Keratinocyte (primary cell): Measurements from ENCODE around the gene ANKRD9. TPM values are rescaled to one million over a fixed set of nuclear protein-coding genes. Genes with fewer than 3 reads are reported as not detected.

Source experiments
- DNase-seq: peaks from one replicate; pipeline ENCODE4 v3.0.0-alpha.2; 2011; ENCODE audit warnings: low read depth, missing footprints, low spot score
- FAIRE-seq: peaks from 2 replicates; lab custom pipeline; 2011; peaks lifted over from hg19 to GRCh38; lab: Jason Lieb, UNC
- H2AFZ ChIP-seq: 2 replicates; pipeline ENCODE4 v1.6.0; 2012; ENCODE audit warnings: low read length, control low read depth, inconsistent platforms; ENCODE audit not compliant: control insufficient read depth
- H3K27ac ChIP-seq: 2 replicates; pipeline ENCODE4 v1.5.1; 2011; ENCODE audit warnings: low read length; ENCODE audit not compliant: control insufficient read depth, insufficient read depth
- H3K27me3 ChIP-seq: 3 replicates; pipeline ENCODE4 v1.6.0; 2011; ENCODE audit warnings: low read length; ENCODE audit not compliant: control insufficient read depth, insufficient read depth; ENCODE audit errors: extremely low read depth
- H3K36me3 ChIP-seq, 2 experiments: 2 replicates in 1 of 2; 3 replicates in 1 of 2; pipeline ENCODE4 v1.5.1; 2011; ENCODE audit warnings: low read length in 2 of 2, mild to moderate bottlenecking in 1 of 2; ENCODE audit not compliant: control insufficient read depth in 2 of 2, insufficient read depth in 2 of 2; ENCODE audit errors: extremely low read depth in 1 of 2
- H3K4me1 ChIP-seq: 3 replicates; pipeline ENCODE4 v1.5.1; 2011; ENCODE audit warnings: low read length; ENCODE audit not compliant: control insufficient read depth, insufficient read depth; ENCODE audit errors: extremely low read depth
- H3K4me2 ChIP-seq: 3 replicates; pipeline ENCODE4 v1.6.0; 2011; ENCODE audit warnings: low read depth, low read length; ENCODE audit not compliant: control insufficient read depth, insufficient read depth; ENCODE audit errors: extremely low read depth
- H3K4me3 ChIP-seq, 3 experiments: fragments of 200-600 bp in 1 of 3; sonication (generic) in 1 of 3; 2 replicates in 2 of 3; 3 replicates in 1 of 3; pipeline ENCODE4 v1.5.1; 2011 to 2016; ENCODE audit warnings: low read length in 3 of 3, mild to moderate bottlenecking in 3 of 3, control low read depth in 2 of 3, inconsistent platforms in 1 of 3, low read depth in 1 of 3, mixed read lengths in 1 of 3, mixed run types in 1 of 3, moderate library complexity in 1 of 3; ENCODE audit not compliant: control insufficient read depth in 2 of 3, insufficient read depth in 2 of 3; ENCODE audit errors: extremely low read depth in 1 of 3
- H3K79me2 ChIP-seq: 2 replicates; pipeline ENCODE4 v1.6.0; 2012; ENCODE audit warnings: low read length; ENCODE audit not compliant: control insufficient read depth, insufficient read depth
- H3K9ac ChIP-seq: 3 replicates; pipeline ENCODE4 v1.6.0; 2011; ENCODE audit warnings: low read length; ENCODE audit not compliant: control insufficient read depth, insufficient read depth; ENCODE audit errors: extremely low read depth
- H3K9me1 ChIP-seq: 3 replicates; pipeline ENCODE4 v1.6.0; 2011; ENCODE audit warnings: low read length; ENCODE audit not compliant: control insufficient read depth, insufficient read depth; ENCODE audit errors: extremely low read depth
- H3K9me3 ChIP-seq: 2 replicates; pipeline ENCODE4 v1.5.1; 2012; ENCODE audit warnings: low read depth, low read length; ENCODE audit not compliant: control insufficient read depth
- H4K20me1 ChIP-seq: 3 replicates; pipeline ENCODE4 v1.6.0; 2011; ENCODE audit warnings: low read length; ENCODE audit not compliant: control insufficient read depth, insufficient read depth; ENCODE audit errors: extremely low read depth
- CTCF ChIP-seq, 3 experiments: IDR thresholded peaks in 1 of 3; conservative IDR thresholded peaks in 1 of 3; optimal IDR thresholded peaks in 1 of 3; 2 replicates in 2 of 3; 3 replicates in 1 of 3; pipeline versions ENCODE3 to v1.5.1; 2011; ENCODE audit warnings: low read length in 3 of 3, mild to moderate bottlenecking in 3 of 3, moderate library complexity in 2 of 3, control low read depth in 1 of 3, inconsistent platforms in 1 of 3; ENCODE audit not compliant: insufficient read depth in 2 of 3; ENCODE audit errors: extremely low read depth in 1 of 3
- EZH2 ChIP-seq: IDR thresholded peaks from one replicate; pipeline ENCODE4 v1.6.1; 2012; ENCODE audit warnings: inconsistent platforms, mild to moderate bottlenecking, low read length, moderate library complexity
- dilution Hi-C: fragments of 300-500 bp; cut with MboI; formaldehyde crosslinking; loops from one replicate; pipeline ENCODE4 v1.7.0; 2020; ENCODE audit warnings: low sequenced_read_pairs; ENCODE audit not compliant: extremely low pct_ligation_motif_present
- polyA plus RNA-seq, 5 experiments: library from polyadenylated mRNA; depleted of rRNA in 3 of 5; stranded (reverse) in 3 of 5; stranded (forward) in 1 of 5; unstranded in 1 of 5; fragments of >200 nt; gene quantifications; 1 replicate in 1 of 5; 2 replicates in 3 of 5; 3 replicates in 1 of 5; pipeline versions ENCODE4 v1.2.1 to v1.2.3, GENCODE V29; 2011 to 2012; ENCODE audit warnings: missing spikeins in 2 of 5, low read depth in 1 of 5, low replicate concordance in 1 of 5

Gene ANKRD9
- polyA plus RNA-seq, 1 donor (not counting 4 experiments of a cell fraction or from before 2014, with no cell fraction given): 4.9 TPM

- Histone ChIP-seq H3K4me3 (peak overlapping the region; percentile 33 to 69 (median 66)), H3K9me1 (no peaks in the 10 kb centered on the region), H3K4me2 (peak overlapping the region; percentile 89), H4K20me1 (no peaks in the 10 kb centered on the region), H3K79me2 (no peaks in the 10 kb centered on the region), H3K9me3 (no peaks in the 10 kb centered on the region), H3K4me1 (peaks cover 4% of the 10 kb centered on the region), H3K27ac (peak overlapping the region; percentile 20), H3K36me3 (no peaks in the 10 kb centered on the region), H3K27me3 (no peaks in the 10 kb centered on the region), H2AFZ (peak overlapping the region; percentile 82), H3K9ac (peak overlapping the region; percentile 65)
- FAIRE-seq: no peak
- no peak for TF ChIP-seq EZH2
- peak in 2 of 3 experiments; percentile 63 to 80 for TF ChIP-seq CTCF (optimal IDR thresholded peaks at IDR 0.05 in 1 of 3, IDR thresholded peaks at IDR 0.05 in 1 of 3, conservative IDR thresholded peaks at IDR 0.05 in 1 of 3; ENCODE audit: extremely low read depth in 1 of 3, insufficient read depth in 2 of 3, low read length in 3 of 3)
- no peak for DNase-seq
- dilution Hi-C loops: no loop called here
Measured at GRCh38 chr14:102516531-102517391, 7.2 kb upstream of the ANKRD9 start.

GRCh38 chr14:102514987-102515733 is 5.6 kb upstream of the ANKRD9 start:
- dilution Hi-C loops: no loop called here

More at GRCh38 chr14:102514987-102515733, 5.6 kb upstream of the ANKRD9 start:
- Histone ChIP-seq H3K4me3 (no peak overlapping the region), H3K9ac (no peak overlapping the region), H3K27ac (no peak overlapping the region), H3K9me3 (no peaks in the 10 kb centered on the region), H3K9me1 (no peaks in the 10 kb centered on the region), H3K4me1 (peaks cover 9% of the 10 kb centered on the region), H2AFZ (no peak overlapping the region), H4K20me1 (no peaks in the 10 kb centered on the region), H3K27me3 (no peaks in the 10 kb centered on the region), H3K79me2 (no peaks in the 10 kb centered on the region), H3K36me3 (no peaks in the 10 kb centered on the region), H3K4me2 (no peak overlapping the region)
- FAIRE-seq (no peak), DNase-seq (no peak)
- no peak for TF ChIP-seq CTCF (optimal IDR thresholded peaks at IDR 0.05 in 1 of 3, IDR thresholded peaks at IDR 0.05 in 1 of 3, conservative IDR thresholded peaks at IDR 0.05 in 1 of 3; ENCODE audit: extremely low read depth in 1 of 3, insufficient read depth in 2 of 3, low read length in 3 of 3)
- TF ChIP-seq EZH2: no peak
